Stimulated activated CD4-positive, alpha-beta T cell treated with anti-CD3 and anti-CD28 coated beads, Interleukin-2, amount 100 ng/mL, for 48 hours (primary cell): ENCODE measurements around the gene MMP11.

ENCODE experiments used
- DNase-seq, 2 donors: peaks; one replicate each; pipeline ENCODE4 v3.0.0-alpha.2; 2020

MMP11 gene

DNA sequence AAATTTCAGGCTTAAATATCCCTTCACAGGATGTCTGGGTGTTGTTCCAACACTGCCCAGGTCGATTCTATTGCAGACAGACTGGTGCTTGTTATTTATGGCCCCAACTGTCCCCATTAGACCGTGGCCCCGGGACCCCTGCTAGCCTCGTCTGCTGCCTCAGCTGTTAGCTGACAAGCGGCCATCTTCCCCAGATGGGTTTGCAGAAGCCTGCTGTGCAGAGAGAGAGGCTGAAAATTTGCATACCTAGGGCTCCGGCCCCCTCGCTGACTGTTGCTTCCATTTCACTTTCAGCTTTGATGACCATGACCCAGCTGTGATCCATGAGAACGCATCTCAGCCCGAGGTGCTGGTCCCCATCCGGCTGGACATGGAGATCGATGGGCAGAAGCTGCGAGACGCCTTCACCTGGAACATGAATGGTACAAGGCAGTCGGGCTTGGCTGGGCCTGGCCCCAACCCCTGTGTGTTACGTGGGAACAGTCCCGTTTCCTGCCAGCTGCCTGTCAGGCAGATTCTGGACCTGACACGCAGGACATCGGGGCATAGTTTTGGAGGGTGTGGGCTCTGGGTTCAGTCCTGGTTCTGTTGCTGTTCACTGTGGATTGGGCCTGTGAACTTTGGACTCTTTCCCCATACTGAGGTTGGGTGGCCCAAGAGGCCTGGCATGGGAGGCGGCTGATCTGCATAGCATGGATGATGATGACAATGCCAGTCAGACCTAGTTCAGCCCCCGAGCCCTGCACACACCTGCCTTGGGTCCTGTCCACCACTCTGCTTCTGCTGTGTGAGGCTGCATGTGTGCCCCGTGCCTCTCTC is 30.6 kb downstream of the MMP11 start:
- no peak for DNase-seq

DNA sequence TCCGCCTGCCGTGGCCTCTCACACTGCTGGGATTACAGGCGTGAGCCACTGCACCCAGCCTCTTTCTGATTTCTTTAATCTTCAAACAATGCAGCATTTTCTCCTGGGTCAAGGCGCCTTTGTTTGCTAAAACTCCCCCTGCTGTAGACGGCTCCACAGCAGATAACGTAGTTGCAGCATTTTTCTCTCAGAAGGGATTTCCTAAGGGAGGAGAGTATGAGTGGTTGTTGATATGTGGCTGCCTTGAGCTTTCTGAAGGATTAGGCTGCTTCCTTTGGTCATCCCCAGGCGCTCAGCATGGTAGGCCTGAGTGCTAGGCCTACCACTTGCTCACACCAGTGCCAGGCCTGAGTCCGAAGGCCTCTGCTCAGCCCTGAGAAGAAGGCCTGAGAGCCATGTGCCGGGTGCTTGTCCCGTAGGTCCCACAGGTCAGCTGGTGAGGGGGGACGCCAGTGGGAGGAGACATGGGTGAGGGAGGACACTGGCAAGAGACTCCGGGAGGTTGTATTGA is 32.2 kb downstream of the MMP11 start:
- no peak for DNase-seq

DNA sequence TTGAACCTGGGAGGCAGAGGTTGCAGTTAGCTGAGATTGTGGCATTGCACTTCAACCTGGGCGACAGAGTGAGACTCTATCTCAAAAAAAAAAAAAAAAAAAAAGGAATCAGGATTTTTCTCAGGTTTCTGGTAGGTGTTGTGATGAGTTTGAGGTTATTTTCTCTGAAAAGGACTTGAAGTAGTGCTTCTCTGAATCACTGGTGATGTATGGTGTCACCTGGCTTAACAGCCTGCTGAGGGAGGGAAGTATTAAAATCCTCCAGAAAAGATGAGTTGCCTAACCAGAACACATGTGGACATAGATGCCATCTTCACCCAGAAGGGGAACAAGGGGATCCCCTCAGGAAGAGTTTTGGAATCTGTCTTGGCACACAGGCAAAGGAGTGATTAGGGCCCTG is 34.2 kb downstream of the MMP11 start:
- no peak for DNase-seq

DNA sequence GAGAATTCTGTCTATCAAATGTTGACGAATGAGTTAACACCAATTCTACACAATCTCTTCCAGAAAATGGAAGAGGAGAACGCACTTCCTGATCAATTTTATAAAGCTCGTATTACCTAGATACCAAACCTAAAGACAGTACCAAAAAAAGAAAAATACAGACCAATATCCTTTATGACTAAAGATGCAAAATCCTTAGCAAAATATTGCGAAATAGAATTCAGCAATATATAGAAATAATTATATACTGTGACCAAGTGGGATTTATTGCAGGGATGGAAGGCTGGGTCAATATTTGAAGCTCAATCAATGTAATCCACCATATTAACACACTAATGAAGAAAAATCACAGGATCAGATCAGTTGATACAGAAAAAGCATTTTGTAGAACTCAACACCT is 39.7 kb downstream of the MMP11 start:
- DNase-seq = no peak

DNA sequence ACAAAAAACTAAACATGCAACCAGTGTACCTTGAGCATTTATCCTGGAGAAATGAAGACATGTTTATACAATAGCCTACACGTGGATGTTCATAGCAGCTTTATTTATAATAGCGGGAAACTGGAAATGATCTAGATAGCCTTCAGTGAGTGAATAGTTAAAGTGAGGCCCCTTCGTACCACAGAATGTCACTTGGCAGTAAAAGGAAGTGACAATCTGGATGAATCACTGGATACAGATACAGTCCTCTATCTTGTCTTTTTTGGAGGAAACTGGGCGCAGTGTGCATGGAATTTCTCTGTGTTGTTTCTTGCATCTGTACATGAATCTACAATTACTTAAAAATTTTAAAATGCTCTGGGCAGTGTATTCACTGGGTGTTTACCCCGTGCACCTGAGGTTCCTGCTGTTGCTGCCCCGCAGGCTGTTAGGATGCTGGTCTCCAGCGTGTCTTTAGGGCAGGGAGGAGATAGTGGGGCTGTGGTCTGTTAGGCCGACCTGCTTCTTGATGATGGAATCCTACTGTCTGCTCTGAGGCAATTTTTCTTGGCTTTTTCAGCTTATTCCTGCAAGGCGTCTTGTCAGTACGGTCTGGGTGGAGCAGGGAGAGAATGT is 43.0 kb downstream of the MMP11 start:
- DNase-seq = no peak

DNA sequence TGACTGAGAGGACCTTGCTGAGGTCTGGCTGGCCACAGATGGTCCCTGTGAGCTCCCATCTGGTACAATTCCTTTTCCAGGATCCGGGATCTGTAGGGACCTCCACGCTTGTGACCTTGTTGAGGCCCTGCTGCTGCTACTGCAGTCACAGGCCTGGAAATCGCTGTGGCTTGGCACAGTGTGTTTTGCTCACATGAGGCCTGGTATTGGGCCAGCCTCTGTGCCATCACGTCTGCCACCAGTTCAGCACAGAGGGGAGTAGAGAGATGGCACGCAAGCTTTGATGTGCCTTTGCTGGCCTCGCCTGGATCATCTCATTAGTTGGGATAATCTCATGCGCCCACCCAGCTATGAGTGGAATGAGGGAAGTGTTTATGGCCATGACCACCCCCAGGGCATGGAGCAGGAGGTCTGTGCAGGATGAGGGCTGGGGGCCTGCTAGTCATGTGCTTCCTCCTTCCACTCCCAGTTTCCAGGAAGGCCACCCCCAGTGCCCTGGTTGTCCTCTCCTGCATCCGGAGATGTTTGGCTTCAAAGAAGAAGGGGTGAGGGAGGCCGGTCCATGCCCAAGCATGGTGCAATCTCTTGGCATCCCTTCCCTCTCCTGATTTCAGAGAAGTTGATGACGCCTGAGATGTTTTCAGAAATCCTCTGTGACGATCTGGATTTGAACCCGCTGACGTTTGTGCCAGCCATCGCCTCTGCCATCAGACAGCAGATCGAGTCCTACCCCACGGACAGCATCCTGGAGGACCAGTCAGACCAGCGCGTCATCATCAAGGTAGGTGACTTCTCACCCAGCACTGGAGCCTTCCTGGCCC is 43.7 kb downstream of the MMP11 start:
- DNase-seq = no peak

DNA sequence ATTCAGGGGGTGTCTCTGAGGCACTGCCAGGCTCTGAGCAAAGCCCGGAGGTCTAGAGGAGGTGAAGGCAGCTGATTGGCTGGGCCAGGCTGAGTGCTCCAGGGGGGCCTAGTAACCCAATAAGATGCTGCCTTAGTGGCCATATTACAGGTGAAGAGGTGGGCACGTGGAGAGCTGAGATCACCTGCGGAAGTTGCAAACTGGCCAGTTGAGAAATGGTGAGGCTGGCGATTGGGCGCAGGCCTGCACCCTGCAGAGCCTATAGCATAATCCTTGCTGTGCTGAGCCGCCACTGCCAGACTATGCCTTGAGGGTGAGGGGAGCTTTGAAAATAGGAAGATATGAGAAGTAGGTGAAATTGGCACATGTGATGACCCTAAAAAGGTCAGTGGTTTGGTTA is 44.5 kb downstream of the MMP11 start:
- no peak for DNase-seq

DNA sequence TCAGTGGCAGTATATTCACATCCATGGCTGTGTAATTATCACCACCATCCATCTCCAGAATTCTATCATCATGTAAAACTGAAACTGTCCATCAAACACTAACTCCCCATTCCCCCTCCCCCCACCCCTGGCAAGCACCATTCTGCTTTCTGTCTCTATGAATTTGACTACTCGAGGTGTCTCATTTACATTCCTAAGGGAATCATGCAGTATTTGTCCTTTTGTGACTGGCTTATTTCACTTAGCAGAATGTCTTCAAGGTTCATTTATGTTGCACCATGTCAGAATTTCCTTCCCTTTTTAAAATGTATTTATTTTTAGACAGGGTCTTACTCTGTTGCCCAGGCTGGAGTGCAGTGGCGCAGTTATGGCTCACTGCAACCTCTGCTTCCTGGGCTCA is 45.9 kb downstream of the MMP11 start:
- DNase-seq = no peak

DNA sequence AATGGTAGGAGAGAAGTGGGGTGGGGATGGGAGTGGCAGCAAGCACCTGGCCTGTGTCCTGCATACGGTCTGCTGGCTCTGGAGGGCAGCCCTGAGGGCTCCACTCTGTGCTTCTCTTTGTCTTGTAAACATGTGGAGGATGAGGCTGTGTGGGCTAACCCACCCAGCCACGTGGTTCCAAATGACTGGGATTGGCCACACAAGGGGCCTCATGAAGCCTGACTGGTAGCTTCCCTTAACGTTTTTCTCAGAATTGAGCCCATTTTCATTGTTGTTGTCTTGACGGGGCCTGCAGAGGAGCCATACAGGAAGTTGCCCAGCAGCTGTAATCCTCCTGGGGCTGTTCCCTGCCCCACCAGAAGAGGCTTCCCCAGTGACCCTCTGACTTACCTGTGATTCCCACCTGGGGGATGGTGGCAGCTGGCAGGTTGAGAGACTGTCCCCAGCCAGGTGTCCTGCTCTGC is 48.1 kb downstream of the MMP11 start:
- DNase-seq = no peak

DNA sequence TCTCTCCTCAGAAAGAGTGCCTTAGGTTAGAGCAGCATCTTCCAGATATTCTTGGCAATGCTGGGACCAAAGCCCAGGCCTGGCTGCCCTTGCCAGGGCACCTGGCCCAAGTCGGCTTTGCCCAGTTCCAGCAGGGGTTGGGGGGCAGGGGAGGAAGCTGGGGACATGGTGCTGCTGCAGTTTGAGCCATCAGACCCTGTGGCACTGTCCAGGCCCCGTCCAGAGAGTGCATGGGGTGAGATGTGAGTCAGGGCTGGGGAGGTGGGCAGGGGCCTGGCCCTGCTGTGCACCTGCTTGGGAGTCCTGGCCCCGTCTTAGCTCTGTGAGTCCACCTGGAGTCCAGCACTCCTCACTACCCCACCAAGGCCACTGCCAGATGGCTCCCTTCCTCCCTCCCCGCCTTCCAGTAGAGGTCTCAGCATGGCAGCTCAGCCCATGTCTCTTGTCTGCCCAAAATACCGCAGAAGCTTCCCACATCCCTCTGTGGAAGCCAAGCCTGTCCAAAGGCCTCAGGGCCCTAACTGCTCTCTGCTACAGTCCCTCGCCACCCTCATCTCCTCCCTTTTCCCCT is 49.5 kb downstream of the MMP11 start:
- DNase-seq = no peak

DNA sequence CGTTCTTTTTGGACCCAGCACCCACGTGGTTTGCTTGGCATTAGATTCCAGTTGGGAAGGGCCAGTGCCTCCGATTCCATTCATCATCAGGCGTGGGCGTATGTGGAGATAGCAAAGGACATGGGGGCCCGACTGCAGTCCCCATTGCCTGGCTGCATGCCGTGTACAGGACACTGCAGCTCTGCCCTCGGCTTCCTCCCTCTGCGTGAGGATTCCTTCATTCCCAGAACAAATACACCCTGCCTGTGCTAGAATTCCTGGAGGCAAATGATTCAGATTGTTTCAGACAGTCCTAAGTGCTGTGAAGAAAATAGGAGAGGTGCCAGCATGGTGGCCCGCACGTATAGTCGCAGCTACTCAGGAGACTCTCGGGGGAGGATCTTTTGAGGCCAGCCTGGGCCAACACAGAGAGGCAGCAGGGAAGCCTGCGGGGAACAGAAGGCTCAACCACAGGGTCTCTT is 50.7 kb downstream of the MMP11 start:
- no peak for DNase-seq

DNA sequence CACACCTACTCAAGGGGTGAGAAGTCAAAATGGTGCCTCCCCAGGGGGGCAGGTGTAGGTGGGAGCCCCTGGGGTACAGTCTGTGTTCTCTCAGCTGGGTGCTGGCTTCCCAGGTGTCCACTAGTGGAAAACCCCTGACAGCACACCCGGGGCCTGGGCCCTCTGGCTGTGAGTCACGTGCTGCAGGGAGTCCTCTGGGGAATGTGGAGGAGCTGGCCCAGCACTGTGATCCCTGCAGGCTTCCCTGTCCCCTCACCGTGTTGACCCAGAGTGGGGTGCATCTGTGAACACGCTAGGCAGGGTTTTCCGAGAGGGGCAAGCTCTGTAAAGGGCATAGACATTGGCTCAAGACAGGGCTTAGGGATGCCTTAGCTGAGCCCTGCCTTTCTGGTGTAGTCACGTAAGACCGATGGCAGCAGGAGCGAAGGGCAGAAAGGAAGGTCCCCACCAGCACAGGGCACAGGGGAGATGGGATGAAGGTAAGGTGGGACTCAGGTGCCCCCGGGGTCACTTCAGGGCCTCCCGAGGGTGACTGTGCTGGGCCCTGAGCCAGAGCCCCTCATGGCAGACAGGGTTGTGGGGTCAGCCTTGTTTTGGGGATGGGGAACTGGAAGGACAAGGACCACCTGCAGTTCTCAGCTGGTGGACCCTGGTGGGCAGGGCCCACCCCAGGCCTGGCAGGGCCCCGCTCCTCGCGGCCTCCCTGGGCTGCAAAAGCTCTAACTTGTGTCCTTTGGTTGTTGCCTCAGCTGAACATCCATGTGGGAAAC is 52.0 kb downstream of the MMP11 start:
- no peak for DNase-seq

DNA sequence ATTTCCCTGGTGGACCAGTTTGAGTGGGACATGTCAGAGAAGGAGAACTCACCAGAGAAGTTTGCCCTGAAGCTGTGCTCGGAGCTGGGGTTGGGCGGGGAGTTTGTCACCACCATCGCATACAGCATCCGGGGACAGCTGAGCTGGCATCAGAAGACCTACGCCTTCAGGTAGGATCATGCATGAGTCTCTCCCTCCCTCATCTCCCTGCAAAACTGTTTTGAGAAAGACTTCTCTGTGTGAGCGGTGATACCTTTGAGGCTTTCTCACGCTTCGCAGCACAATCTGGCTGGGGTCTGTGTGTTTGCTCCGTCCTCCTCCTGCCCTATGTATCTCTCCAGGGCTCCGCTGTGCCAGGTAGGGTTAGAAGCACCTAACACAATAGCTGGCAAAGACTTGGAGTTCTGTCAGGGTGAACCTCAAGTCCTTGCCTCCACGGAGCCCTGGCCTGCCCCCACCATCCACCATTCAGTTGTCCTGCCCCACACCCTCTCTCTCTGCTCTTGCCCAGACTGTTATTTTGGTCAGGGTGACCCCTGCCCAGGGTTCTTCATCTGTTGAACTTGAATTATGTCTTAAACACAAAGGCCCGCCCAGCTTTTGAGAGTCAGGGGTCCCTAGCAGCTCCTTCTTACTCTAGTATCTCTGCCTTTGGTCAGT is 52.7 kb downstream of the MMP11 start:
- DNase-seq = no peak

DNA sequence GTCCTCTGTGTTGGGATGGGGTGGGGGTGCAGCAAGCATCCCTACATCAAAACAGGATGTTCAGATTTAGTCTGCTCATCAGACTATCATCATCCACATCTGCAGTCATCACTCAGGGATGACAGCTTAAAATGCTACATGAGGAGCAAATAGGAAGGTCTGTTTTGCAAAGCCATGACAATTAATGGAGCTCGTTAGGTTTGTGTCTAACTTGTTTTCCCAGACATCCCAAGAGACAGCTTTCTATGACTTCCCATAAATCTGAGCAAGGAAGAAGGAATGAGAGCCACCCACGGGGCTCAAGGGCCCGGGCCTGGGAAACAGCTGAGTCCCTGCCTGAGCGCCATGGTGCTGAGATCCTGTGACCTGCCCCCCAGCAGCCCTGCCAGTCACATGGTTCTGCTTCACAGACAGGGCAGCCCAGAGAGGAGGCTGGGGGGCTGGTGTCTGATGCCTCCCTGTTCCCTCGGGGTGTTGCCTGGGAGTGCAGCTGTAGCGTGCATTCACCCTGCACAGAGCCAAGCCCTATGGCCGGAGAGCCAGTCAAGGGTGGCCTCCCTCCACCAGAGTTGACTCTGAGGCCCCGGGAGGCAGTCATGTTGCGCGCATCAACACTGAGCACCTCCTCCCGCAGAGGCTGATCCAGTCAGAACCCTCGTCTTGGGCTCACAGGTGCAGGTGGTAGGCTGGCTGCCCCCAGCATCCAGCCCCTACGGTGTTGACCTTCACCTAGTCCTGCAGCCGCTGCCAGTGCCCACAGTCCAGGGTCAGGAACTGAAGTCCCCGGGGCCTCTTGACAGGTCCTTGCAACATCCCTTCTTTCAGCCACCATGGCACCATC is 54.1 kb downstream of the MMP11 start:
- DNase-seq = no peak

DNA sequence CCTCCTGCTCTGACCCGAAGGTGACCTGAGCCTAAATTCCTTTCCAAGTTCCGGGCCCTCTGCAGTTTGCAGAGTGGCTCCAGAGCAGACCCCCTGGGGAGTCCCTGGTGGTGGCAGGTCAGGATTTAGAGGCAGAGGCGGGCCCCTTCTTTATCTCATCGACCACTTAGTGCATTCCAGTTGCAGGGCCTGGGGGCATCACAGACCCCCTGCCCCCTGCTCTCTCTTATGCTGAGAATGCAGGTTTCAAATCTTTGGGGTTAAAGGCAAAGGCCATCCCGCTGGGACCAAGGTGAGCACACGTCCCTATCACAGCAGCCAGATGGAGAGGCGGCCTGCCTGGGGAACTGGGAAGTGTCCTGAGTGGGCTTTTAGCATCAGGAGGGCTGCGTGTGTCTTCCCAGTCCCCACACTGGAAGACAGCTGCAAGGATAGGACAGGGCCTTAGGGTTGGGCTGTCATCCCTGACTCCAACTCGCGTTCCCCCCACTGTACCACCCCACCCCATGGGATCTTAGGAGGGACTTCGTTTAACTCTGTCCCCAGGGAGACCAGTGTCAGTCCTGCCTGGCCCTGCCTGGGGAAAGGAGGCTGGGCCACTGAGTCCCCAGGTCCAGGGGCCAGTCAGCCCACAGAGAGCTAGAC is 54.8 kb downstream of the MMP11 start:
- no peak for DNase-seq

DNA sequence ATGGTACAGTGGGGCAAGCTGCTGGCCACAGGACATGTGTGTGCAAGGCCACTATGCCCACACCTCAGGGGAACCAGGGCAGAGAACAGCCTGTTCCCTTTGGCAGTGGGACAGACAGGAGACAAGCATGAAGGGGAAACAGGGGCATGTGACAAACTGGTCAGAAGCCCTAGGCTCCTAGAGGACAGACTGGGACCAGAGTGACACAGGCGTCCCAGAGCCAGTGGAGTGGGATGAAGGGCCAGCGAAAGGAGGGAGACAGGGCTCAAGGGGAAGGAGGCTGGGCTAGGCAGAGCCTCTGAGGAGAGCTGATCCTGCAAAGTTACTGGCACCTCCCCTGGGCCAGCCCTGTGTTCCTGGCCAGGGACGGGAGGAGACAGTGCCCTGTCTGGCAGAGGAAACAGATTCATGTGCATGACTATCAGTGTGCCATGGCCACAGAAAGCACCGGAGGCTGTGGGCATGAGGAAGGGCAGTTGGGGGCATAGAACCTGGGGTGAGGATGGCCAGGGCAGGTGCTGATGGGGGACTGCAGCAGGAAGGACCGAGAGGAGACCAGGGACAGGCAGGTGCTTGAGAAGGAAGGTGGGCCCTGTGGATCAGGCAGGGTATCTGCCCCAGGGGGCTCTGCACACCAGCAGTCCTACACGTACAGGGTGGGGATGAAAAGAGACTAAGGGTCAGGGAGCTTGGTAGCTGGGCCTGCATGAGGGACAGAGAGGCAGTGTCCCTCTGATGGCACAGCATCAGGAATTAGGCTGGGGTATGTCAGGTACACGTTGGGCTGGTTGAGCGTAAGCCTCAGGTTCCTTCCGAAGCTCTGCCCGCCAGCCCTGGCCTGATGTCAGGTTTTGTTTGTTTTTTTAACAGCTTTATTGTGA is 56.4 kb downstream of the MMP11 start:
- no peak for DNase-seq

DNA sequence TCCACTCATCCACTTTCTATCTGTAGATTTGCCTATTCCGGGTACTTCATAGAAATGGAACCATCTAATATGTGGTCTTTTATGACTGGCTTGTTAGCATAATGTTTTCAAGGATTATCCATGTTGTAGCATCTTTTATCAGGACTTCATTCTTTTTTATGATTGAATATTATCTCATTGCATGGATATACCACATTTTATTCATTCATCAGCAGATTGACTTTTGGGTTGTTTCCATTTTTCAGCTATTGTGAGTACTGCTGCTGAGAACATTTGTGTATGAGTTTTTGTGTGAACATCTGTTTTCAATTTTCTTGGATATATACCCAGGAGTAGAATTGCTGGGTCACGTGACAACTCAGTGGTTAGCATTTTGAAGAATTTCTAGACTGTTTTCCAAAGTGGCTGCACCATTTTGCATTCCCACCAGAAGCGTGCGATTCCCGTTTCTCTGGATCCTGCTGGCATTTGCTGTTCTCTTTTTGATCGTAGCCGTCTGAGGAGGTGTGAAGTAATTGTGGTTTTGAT is 57.3 kb downstream of the MMP11 start:
- DNase-seq = no peak

DNA sequence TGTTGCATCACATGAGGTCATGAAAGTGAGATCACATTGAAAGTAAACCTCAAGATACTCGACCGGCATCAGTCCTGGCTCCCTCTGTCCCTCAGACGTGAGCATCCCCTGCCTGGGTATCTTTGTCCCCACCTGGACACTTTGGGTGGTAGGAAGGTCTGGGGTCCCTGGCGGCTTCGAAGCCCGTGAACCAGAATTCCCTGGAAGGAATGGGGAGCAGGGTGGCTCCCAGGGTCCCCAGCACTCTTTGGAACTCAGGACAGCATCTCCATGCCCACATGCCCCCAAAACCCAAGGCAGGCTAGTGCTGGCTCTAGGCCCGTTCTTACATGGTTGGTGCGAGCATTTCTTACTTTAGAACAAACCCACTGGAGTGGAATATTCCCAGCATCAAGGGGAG is 58.6 kb downstream of the MMP11 start:
- no peak for DNase-seq

DNA sequence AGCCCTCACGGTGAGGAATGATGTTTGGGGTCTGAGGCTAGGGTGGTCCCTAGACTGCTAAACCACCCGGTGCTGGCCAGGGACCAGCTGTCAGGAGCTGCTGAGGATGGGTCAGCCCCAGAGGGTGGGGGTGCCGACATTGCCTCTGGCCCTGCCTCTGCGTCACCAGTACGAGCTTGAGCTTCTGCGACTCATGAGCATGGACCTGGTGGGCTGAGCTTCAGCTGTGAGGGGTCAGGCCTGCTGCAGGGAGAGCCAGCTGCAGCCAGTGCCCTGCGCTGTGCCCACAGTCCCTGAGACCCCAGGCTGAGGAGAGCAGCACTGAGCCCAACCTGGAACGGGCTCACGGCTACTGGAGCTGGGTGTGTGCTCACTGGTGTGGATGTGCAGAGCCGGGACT is 59.1 kb downstream of the MMP11 start:
- DNase-seq = no peak
